Type B pancreatic cell (in vitro differentiated cells): ENCODE data around the gene MCF2L. TPM values are rescaled to one million over a fixed set of nuclear protein-coding genes. Genes with fewer than 3 reads are reported as not detected.

ENCODE experiments used
- DNase-seq: peaks from one replicate; pipeline ENCODE4 v3.0.0; 2021; ENCODE audit warnings: mixed read lengths; ENCODE audit not compliant: unreplicated experiment; ENCODE audit errors: extremely low spot score
- H3K27ac Mint-ChIP-seq: 2 replicates; pipeline ENCODE4 v1.8.0; 2021; ENCODE audit warnings: mild to moderate bottlenecking, mixed read lengths
- H3K27me3 Mint-ChIP-seq: 2 replicates; pipeline ENCODE4 v1.8.0; 2021; ENCODE audit warnings: mixed read lengths
- H3K36me3 Mint-ChIP-seq: 2 replicates; pipeline ENCODE4 v1.8.0; 2021; ENCODE audit warnings: mixed read lengths
- H3K4me1 Mint-ChIP-seq: one replicate; pipeline ENCODE4 v1.8.0; 2021; ENCODE audit warnings: mixed read lengths; ENCODE audit not compliant: unreplicated experiment
- H3K4me3 Mint-ChIP-seq: 2 replicates; pipeline ENCODE4 v1.8.0; 2021; ENCODE audit warnings: mild to moderate bottlenecking, mixed read lengths
- H3K9me3 Mint-ChIP-seq: 2 replicates; pipeline ENCODE4 v1.8.0; 2021; ENCODE audit warnings: mixed read lengths
- CTCF ChIP-seq: fragments of 200-600 bp; sonication (generic); conservative IDR thresholded peaks from 2 replicates; pipeline ENCODE4 v1.5.0; 2021; ENCODE audit warnings: antibody characterized with exemption, mild to moderate bottlenecking
- total RNA-seq: library from RNA; stranded (reverse); gene quantifications from 2 replicates; pipeline ENCODE4 v1.2.1, GENCODE V29; 2021; ENCODE audit warnings: low replicate concordance

The MCF2L gene
- total RNA-seq, 1 donor from 2014 or later = 46.9 TPM

GRCh38 chr13:113061796-113062425 is 92.9 kb downstream of the MCF2L start:
- Mint-ChIP-seq H3K27me3 (no peaks in the 10 kb centered on the region), H3K27ac (no peak overlapping the region), H3K36me3 (peaks cover 4% of the 10 kb centered on the region), H3K9me3 (no peaks in the 10 kb centered on the region), H3K4me3 (no peak overlapping the region), H3K4me1 (peaks cover 6% of the 10 kb centered on the region)
- TF ChIP-seq CTCF = no peak
- no peak for DNase-seq

- TF ChIP-seq CTCF = no peak
- Mint-ChIP-seq H3K9me3 (no peaks in the 10 kb centered on the region), H3K4me1 (peaks cover 6% of the 10 kb centered on the region), H3K27ac (no peak overlapping the region), H3K4me3 (no peak overlapping the region), H3K27me3 (no peaks in the 10 kb centered on the region), H3K36me3 (peaks cover 4% of the 10 kb centered on the region)
- no peak for DNase-seq
Measured at GRCh38 chr13:113062691-113063090, 93.7 kb downstream of the MCF2L start.

- Mint-ChIP-seq H3K4me3 (no peak overlapping the region), H3K27me3 (no peaks in the 10 kb centered on the region), H3K4me1 (peaks cover 6% of the 10 kb centered on the region), H3K9me3 (no peaks in the 10 kb centered on the region), H3K27ac (no peak overlapping the region), H3K36me3 (peaks cover 4% of the 10 kb centered on the region)
- no peak for DNase-seq
- no peak for TF ChIP-seq CTCF
Measured at GRCh38 chr13:113063091-113063491, 94.1 kb downstream of the MCF2L start.

- TF ChIP-seq CTCF = no peak
- Mint-ChIP-seq H3K9me3 (no peaks in the 10 kb centered on the region), H3K36me3 (peaks cover 4% of the 10 kb centered on the region), H3K27me3 (no peaks in the 10 kb centered on the region), H3K4me1 (peaks cover 6% of the 10 kb centered on the region), H3K27ac (peak overlapping the region; percentile 26), H3K4me3 (no peak overlapping the region)
- no peak for DNase-seq
Measured at GRCh38 chr13:113064000-113064533, 95.1 kb downstream of the MCF2L start.

- no peak for TF ChIP-seq CTCF
- Mint-ChIP-seq H3K27ac (peak overlapping the region; percentile 26), H3K9me3 (no peaks in the 10 kb centered on the region), H3K4me1 (peaks cover 6% of the 10 kb centered on the region), H3K36me3 (peaks cover 4% of the 10 kb centered on the region), H3K27me3 (no peaks in the 10 kb centered on the region), H3K4me3 (no peak overlapping the region)
- DNase-seq = no peak
Measured at GRCh38 chr13:113064534-113065405, 95.8 kb downstream of the MCF2L start.
